Measurements from ENCODE around the gene RNU1-3. TPM values are rescaled to one million over a fixed set of nuclear protein-coding genes. Genes with fewer than 3 reads are reported as not detected.
"Not testable (repeated sequence)": the region's sequence is repeated elsewhere in the genome, so short reads cannot be mapped to it uniquely, and the experiment has no call there.

RNU1-3 gene
- total RNA-seq, 1 donor from 2014 or later: 2,859 TPM

- Mint-ChIP-seq H3K27me3 (ENCODE audit: unreplicated experiment) (no peaks in the 10 kb centered on the region), H3K4me3 (ENCODE audit: unreplicated experiment) (no peak overlapping the region), H3K36me3 (ENCODE audit: unreplicated experiment) (peaks cover 62% of the 10 kb centered on the region), H3K27ac (ENCODE audit: unreplicated experiment) (no peak overlapping the region), H3K9me3 (ENCODE audit: unreplicated experiment) (no peaks in the 10 kb centered on the region), H3K4me1 (ENCODE audit: unreplicated experiment) (no peaks in the 10 kb centered on the region)
- TF ChIP-seq, protein P1, sequence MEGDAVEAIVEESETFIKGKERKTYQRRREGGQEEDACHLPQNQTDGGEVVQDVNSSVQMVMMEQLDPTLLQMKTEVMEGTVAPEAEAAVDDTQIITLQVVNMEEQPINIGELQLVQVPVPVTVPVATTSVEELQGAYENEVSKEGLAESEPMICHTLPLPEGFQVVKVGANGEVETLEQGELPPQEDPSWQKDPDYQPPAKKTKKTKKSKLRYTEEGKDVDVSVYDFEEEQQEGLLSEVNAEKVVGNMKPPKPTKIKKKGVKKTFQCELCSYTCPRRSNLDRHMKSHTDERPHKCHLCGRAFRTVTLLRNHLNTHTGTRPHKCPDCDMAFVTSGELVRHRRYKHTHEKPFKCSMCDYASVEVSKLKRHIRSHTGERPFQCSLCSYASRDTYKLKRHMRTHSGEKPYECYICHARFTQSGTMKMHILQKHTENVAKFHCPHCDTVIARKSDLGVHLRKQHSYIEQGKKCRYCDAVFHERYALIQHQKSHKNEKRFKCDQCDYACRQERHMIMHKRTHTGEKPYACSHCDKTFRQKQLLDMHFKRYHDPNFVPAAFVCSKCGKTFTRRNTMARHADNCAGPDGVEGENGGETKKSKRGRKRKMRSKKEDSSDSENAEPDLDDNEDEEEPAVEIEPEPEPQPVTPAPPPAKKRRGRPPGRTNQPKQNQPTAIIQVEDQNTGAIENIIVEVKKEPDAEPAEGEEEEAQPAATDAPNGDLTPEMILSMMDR (IDR thresholded peaks at IDR 0.05): no peak
- peak; percentile 93 for DNase-seq (ENCODE audit: extremely low spot score, unreplicated experiment)
Measured at GRCh38 chr1:16628361-16629111, 38.2 kb downstream of the RNU1-3 start.

DNA sequence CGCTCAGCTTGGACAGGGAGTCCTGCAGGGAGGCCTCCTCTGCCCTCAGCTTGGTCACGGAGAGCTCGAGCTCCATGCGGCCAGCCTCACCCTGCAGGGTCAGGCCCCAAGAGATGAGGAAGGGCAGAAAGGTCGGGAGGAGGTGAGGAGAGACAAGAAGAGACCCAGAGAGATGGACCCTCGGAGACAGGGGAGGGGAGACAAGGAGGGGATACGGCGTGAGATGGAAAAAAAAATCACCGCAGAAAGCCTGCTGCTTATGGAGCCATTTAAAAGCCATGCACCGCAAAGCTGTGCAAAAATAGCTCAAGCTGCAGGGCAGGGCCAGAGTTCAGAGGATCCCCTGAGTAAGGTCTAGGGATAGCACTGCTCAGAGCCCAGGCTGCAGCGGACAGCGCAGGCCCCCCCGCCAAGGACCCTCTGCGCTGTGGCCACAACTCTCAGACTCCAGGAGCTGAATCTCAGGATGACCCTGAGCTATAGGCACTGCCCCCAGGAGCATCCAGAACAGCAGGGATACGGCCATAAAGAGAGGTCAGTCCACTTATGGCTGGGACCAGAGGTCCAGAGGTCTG is 40.3 kb downstream of the RNU1-3 start:
- H3K36me3 Mint-ChIP-seq (ENCODE audit: unreplicated experiment): peaks cover 45% of the 10 kb centered on the region
- not testable (repeated sequence) for H3K4me1 Mint-ChIP-seq (ENCODE audit: unreplicated experiment); H3K27me3 Mint-ChIP-seq (ENCODE audit: unreplicated experiment); DNase-seq (ENCODE audit: extremely low spot score, unreplicated experiment); H3K27ac Mint-ChIP-seq (ENCODE audit: unreplicated experiment); H3K4me3 Mint-ChIP-seq (ENCODE audit: unreplicated experiment); H3K9me3 Mint-ChIP-seq (ENCODE audit: unreplicated experiment)

GRCh38 chr1:16625497-16626408 is 41.0 kb downstream of the RNU1-3 start:
- no peaks in the 10 kb centered on the region for H3K9me3 Mint-ChIP-seq (ENCODE audit: unreplicated experiment)
- no peak overlapping the region for H3K27ac Mint-ChIP-seq (ENCODE audit: unreplicated experiment)
- H3K4me3 Mint-ChIP-seq (ENCODE audit: unreplicated experiment): no peak overlapping the region

GRCh38 chr1:16623812-16624719 is 42.7 kb downstream of the RNU1-3 start:
- not testable (repeated sequence) for H3K27ac Mint-ChIP-seq (ENCODE audit: unreplicated experiment); H3K27me3 Mint-ChIP-seq (ENCODE audit: unreplicated experiment); H3K9me3 Mint-ChIP-seq (ENCODE audit: unreplicated experiment); H3K4me1 Mint-ChIP-seq (ENCODE audit: unreplicated experiment); H3K4me3 Mint-ChIP-seq (ENCODE audit: unreplicated experiment)
- DNase-seq (ENCODE audit: extremely low spot score, unreplicated experiment): peak; percentile 90
- peaks cover 25% of the 10 kb centered on the region for H3K36me3 Mint-ChIP-seq (ENCODE audit: unreplicated experiment)

More at GRCh38 chr1:16625497-16626408, 41.0 kb downstream of the RNU1-3 start:
- TF ChIP-seq, protein P1 (IDR thresholded peaks at IDR 0.05): no peak
- no peaks in the 10 kb centered on the region for H3K4me1 Mint-ChIP-seq (ENCODE audit: unreplicated experiment)
- H3K36me3 Mint-ChIP-seq (ENCODE audit: unreplicated experiment): peaks cover 40% of the 10 kb centered on the region
- no peaks in the 10 kb centered on the region for H3K27me3 Mint-ChIP-seq (ENCODE audit: unreplicated experiment)
- peak; percentile 94 for DNase-seq (ENCODE audit: extremely low spot score, unreplicated experiment)

GRCh38 chr1:16623337-16623736 is 43.4 kb downstream of the RNU1-3 start:
- DNase-seq (ENCODE audit: extremely low spot score, unreplicated experiment): peak; percentile 87
- not testable (repeated sequence) for H3K27me3 Mint-ChIP-seq (ENCODE audit: unreplicated experiment); H3K9me3 Mint-ChIP-seq (ENCODE audit: unreplicated experiment); H3K4me3 Mint-ChIP-seq (ENCODE audit: unreplicated experiment); H3K4me1 Mint-ChIP-seq (ENCODE audit: unreplicated experiment); H3K27ac Mint-ChIP-seq (ENCODE audit: unreplicated experiment)
- H3K36me3 Mint-ChIP-seq (ENCODE audit: unreplicated experiment): peaks cover 18% of the 10 kb centered on the region

- H3K27me3 Mint-ChIP-seq (ENCODE audit: unreplicated experiment); H3K9me3 Mint-ChIP-seq (ENCODE audit: unreplicated experiment): not testable (repeated sequence)
- peaks cover 11% of the 10 kb centered on the region for H3K36me3 Mint-ChIP-seq (ENCODE audit: unreplicated experiment)
Measured at GRCh38 chr1:16621681-16622315, 45.0 kb downstream of the RNU1-3 start.

More at GRCh38 chr1:16621681-16622315, 45.0 kb downstream of the RNU1-3 start:
- not testable (repeated sequence) for H3K4me3 Mint-ChIP-seq (ENCODE audit: unreplicated experiment); H3K27ac Mint-ChIP-seq (ENCODE audit: unreplicated experiment); H3K4me1 Mint-ChIP-seq (ENCODE audit: unreplicated experiment)
- peak; percentile 89 for DNase-seq (ENCODE audit: extremely low spot score, unreplicated experiment)

Measured in osteocyte (in vitro differentiated cells).